GM18870 (cell line): ENCODE data around the gene AKAP17A.
"Not testable (repeated sequence)": the region's sequence is repeated elsewhere in the genome, so short reads cannot be mapped to it uniquely, and the experiment has no call there.

Experiments
- ATAC-seq: cut with Tn5 transposase; IDR thresholded peaks from one replicate; pipeline ENCODE4 v1.9.1; 2021; ENCODE audit warnings: moderate library complexity; ENCODE audit not compliant: unreplicated experiment

Gene AKAP17A

DNA sequence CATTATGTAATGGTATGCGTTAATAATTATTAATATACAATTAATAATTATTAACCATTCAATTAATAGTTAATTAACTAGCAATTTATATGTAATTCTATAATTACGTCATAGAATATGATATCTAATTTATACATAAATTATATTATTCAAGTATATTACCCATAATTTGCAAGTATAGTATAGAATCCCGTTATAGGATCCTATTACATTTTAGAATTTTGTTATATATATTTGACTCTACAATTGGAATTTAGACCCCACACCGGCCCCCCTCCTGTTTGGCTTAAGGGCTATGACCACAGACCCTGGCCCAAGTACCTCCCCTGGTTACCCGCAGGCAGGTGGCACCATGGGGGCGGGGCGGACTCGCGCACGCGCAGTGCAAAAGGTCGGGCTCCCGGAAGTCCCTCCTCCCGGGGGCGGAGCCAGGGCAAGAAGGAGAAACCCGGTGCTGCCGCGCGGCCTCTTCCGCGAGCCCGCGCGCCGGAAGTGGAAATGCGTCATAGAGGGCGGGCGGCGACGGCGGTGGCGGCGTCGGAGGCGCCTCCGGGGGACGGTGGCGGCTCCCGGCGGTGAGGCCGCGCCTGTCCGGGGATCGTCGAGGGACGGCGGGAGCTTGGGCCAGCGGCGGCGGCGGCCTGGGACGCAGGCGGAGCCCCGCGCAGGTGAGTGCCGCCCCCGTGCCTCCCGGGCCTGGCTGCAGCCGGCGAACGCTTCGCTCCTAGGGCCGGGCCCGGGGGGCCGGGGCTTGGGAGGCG is at the start of gene AKAP17A:
TSS of gene AKAP17A (plus strand) at position 503 of the 761 bp plus-strand sequence. CDS start 1,859 bp downstream, outside the sequence.
- peak; percentile 73 for ATAC-seq

DNA sequence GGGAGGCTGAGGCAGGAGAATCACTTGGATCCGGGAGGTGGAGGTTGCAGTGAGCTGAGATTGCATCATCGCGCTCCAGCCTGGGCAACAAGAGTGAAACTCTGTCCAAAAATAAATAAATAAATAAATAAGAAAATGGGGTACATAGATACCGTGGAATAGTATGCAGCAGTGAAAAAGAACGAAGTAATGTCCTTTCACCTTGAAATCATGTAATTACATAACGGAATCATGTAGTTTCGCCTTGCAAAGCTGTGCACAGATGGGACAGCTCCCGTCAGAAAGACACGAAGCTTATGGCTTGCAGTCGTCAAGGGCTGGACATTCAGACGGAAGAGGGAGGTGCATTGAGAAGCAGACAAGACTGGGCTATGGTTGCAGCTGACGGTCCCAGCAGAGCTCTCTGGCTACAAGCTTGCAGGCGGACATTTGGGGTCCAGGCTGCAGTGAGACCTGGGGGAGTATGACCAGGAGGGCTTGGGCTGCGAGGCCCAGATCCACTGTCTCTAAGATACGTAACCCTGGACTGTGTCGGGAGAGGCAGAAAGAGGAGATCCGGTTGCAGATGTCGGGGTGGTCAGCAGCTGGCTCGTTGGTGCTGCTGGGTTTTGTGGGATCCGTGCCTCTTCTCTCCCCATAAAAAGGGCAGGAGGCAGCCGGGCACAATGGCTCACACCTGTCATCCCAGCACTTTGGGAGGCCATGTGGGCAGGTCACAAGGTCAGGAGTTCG is 48.2 kb upstream of the AKAP17A start:
- no peak for ATAC-seq

GRCh38 chrX:1545776-1546408 is 45.5 kb upstream of the AKAP17A start:
- ATAC-seq: no peak

DNA sequence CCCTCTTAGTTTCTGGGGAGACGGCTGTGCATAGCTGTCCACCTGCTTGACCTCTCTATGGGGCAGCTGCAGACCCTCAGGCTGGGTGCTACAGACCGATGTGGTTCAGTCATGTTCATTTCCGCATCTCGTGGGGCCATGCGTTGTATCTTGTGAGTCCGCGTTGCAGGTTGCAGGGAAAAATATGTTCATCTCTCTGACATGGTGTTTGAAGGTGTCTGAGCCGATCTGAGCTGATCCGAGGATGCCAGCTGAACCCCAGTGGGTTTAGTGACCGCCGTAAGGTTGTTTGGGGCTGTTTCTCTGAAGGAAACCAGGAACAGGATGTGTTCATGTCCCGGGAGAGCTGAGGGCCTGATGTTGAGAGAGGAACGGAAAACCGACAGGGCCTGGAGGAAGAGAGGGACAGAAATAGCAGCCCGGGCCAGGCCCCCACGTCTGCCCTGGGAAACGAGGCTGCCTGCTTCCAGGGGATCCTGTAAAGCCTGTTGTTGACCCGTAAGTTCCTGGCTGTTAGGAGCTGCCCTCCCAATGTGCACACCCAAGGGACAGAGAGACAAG is 44.6 kb upstream of the AKAP17A start:
- no peak for ATAC-seq

GRCh38 chrX:1551959-1552546 is 39.4 kb upstream of the AKAP17A start:
- ATAC-seq: no peak

GRCh38 chrX:1554469-1555210 is 36.8 kb upstream of the AKAP17A start:
- no peak for ATAC-seq

GRCh38 chrX:1555370-1555769 is 36.0 kb upstream of the AKAP17A start:
- ATAC-seq: no peak

DNA sequence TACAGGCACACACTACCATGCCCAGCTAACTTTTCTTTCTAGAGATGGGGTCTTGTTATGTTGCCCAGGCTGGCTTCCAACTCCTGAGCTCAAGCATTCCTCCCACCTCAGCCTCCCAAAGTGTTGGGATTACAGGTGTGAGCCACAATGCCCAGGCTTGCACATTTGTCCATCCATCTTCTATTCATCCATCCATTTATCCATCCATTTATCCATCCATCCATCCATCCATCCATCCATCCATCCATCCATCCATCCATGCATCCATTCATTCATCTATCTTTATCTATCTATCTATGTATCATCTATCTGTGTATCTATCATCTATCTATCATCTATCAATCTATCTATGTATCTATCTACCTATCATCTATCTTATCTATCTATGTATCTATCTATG is 34.0 kb upstream of the AKAP17A start:
- not testable (repeated sequence) for ATAC-seq

GRCh38 chrX:1558761-1559468 is 32.5 kb upstream of the AKAP17A start:
- ATAC-seq: no peak

DNA sequence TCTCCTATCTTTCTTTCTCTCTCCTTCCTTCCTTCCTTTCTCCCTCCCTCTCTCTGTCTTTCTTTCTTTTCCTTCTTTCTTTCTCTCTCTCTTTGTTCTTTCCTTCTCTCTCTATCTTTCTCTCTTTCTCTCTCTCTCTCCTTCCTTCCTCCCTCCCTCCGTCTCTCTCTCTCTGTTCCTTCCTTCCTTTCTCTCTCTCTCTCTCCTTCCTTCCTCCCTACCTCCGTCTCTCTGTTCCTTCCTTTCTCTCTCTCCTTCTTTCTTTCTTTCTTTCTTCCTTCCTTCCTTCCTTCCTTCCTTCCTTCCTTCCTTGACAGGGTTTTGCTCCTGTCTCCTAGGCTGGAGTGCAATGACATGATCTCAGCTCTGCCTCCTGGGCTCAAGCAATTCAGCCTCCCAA is 30.2 kb upstream of the AKAP17A start:
- no peak for ATAC-seq

DNA sequence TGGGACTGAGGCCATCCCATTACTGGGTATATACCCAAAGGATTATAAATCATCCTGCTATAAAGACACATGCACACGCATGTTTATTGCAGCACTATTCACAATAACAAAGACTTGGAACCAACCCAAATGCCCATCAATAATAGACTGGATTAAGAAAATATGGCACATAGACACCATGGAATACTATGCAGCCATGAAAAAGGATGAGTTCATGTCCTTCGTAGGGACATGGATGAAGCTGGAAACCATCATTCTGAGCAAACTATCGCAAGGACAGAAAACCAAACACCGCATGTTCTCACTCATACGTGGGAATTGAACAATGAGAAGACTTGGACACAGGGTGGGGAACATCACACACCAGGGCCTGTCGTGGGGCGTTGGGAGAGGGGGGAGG is 27.3 kb upstream of the AKAP17A start:
- not testable (repeated sequence) for ATAC-seq

DNA sequence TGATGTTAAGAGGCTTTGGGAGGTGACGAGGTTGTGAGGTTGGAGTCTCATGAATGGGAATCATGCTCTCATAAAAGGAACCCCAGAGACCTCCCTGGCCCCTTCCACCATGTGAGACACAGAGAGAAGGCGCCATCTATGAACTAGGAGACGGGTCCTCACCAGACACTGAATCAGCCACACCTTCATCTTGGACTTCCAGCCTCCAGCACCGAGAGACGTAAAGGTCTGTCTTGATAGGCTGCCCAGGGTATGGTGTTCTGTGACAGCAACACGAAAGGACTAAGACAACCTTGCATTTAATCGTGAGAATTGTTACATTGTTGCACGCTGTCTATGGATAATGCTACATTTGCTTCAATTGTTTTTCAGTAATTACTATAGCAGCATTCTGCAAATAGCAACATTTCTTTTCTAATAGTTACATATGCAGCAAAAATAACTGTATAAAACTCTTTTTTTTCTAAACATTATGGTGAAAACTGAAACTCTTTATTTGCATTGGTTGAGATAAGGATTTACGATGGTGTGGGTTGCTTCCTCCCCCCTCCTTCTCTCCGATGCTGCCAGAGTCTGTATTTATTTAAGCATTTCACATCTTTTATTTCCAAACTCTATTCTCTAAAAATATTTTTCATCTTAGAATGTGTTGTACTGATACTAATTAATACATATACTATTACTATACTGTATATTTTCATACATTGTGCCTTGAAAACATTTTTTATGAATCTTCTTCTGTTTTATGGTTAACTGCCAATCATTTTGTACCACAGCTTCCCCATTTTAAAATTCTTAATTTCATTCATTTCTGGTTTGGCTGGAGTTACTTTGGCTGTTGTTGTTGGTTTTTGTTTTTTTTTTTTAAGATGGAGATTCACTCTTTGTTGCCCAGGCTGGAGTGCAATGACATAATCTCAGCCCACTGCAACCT is 26.4 kb upstream of the AKAP17A start:
- no peak for ATAC-seq

- ATAC-seq: not testable (repeated sequence)
These were observed 17.2 kb upstream of the AKAP17A start for GRCh38 chrX:1574181-1574580.

- ATAC-seq: no peak
These were observed 15.0 kb upstream of the AKAP17A start for GRCh38 chrX:1576201-1576992.

DNA sequence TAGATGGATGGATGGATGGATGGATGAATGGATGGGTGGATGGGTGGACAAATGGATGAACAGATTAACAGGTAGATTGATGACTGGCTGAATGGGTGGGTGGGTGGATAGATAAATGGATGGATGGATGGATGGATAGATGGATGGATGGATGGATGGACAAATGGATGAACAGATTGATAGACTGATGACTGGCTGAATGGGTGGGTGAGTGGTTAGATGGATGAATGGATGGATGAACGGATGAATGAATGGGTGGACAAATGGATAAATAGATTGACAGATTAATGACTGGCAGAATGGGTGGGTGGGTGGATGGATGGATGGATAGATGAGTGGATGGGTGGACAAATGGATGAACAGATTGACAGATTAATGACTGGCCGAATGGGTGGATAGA is 13.6 kb upstream of the AKAP17A start:
- ATAC-seq: no peak

DNA sequence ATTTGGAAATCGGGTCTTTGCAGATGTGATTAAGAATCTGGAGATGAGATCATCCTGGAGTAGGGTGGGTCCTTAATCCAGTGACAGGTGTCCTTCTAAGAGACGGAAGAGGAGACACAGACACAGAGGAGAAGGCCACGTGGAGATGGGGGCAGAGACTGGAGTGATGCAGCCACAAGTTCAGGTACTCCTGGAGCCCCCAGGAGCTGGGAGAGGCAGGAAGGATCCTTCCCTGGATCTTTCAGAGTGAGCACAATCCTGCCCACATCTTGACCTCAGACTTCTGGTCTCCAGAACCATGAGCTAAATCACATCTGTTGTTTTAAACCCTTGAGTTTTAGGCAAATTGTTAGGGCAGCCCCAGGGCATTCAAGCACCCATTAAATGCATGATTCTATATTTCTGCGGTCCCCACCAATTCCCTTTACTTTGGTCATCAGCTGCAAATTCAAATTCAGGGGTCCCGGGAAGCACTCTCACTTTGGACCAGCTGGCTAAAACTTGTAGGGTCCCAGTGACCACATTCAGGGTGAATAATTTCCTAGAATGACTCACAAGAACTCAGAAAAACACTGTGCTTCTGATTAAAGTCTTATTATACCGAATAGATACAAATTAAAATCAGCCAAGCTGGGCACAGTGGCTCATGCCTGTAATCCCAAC is 12.8 kb upstream of the AKAP17A start:
- no peak for ATAC-seq

GRCh38 chrX:1581132-1581531 is 10.3 kb upstream of the AKAP17A start:
- ATAC-seq: no peak
